HPDE6-E6E7 (cell line): ENCODE results near the gene HNRNPF.
A peak's percentile ranks its signal among the peaks of the same experiment; 100 is the strongest.
"Not testable (repeated sequence)": the region's sequence is repeated elsewhere in the genome, so short reads cannot be mapped to it uniquely, and the experiment has no call there.

Source experiments
- DNase-seq: peaks from one replicate; pipeline ENCODE4 v3.0.0; 2011; ENCODE audit warnings: missing footprints; ENCODE audit errors: extremely low spot score

HNRNPF gene

GRCh38 chr10:43350156-43350555, 58.8 kb downstream of the HNRNPF start:
- no peak for DNase-seq

GRCh38 chr10:43348511-43349312, 60.3 kb downstream of the HNRNPF start:
- peak; percentile 84 for DNase-seq

GRCh38 chr10:43347997-43348396, 61.0 kb downstream of the HNRNPF start:
- no peak for DNase-seq

- DNase-seq, result no peak
Measured at GRCh38 chr10:43344051-43344450, 64.9 kb downstream of the HNRNPF start.

- DNase-seq, result no peak
Measured at GRCh38 chr10:43343126-43343525, 65.9 kb downstream of the HNRNPF start.

- no peak for DNase-seq
Measured at GRCh38 chr10:43342279-43343125, 66.5 kb downstream of the HNRNPF start.

- DNase-seq, result no peak
Measured at GRCh38 chr10:43341450-43341849, 67.5 kb downstream of the HNRNPF start.

GRCh38 chr10:43340619-43341018, 68.4 kb downstream of the HNRNPF start:
- peak; percentile 91 for DNase-seq

- no peak for DNase-seq
Measured at GRCh38 chr10:43340101-43340500, 68.9 kb downstream of the HNRNPF start.

GRCh38 chr10:43339136-43339535, 69.8 kb downstream of the HNRNPF start:
- no peak for DNase-seq

GRCh38 chr10:43338117-43338516, 70.9 kb downstream of the HNRNPF start:
- DNase-seq, result no peak

GRCh38 chr10:43337536-43337935, 71.5 kb downstream of the HNRNPF start:
- DNase-seq, result not testable (repeated sequence)

GRCh38 chr10:43336641-43337318, 72.2 kb downstream of the HNRNPF start:
- DNase-seq, result peak; percentile 51

GRCh38 chr10:43336061-43336460, 72.9 kb downstream of the HNRNPF start:
- DNase-seq, result no peak
